SU-DHL-6 (cell line): Measurements from ENCODE around the gene TMEM232.
"Not testable (repeated sequence)": the region's sequence is repeated elsewhere in the genome, so short reads cannot be mapped to it uniquely, and the experiment has no call there.

Source experiments
- CTCF ChIP-seq: fragments of 200-600 bp; sonication (generic); IDR thresholded peaks from one replicate; pipeline ENCODE4 v1.5.1; 2017; ENCODE audit warnings: antibody characterized with exemption, mild to moderate bottlenecking, low read length, moderate library complexity; ENCODE audit not compliant: insufficient read depth, poor library complexity, severe bottlenecking
- EZH2phosphoT487 ChIP-seq: fragments of 200-600 bp; sonication (generic), shearing (Covaris generic); conservative IDR thresholded peaks from 2 replicates; pipeline ENCODE4 v1.6.1; 2018; ENCODE audit warnings: mild to moderate bottlenecking, antibody characterized with exemption, low read length, moderate library complexity, mixed read lengths

- not testable (repeated sequence) for TF ChIP-seq CTCF, EZH2phosphoT487
These were observed 5.0 kb upstream of the TMEM232 start for GRCh38 chr5:110731499-110731898.
